Inferior parietal cortex (tissue), 1 donor: ENCODE results near the gene AGAP1.

Source experiments
- DNase-seq: peaks from one replicate; pipeline ENCODE4 v3.0.0-alpha.2; 2016; ENCODE audit errors: extremely low spot score

AGAP1 gene

DNA sequence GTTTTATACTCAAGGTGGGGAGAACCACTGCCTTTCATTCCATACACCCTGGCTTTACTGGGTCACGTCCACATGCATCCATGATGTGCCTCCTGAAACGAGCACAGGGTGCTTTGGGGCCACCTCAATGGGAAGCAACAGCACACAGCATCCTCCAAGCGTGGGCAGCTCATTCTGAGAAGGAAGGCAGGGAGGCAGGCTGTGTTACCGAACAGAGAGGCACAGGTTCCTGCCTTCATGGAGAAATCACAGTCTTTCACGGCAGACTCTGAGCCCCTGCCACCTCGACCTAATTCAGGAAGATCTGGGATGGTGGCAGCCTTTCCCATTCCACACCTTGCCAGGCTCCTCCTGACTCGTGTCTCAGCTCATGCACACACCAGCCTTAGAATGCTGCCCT is 544.3 kb downstream of the AGAP1 start:
- no peak for DNase-seq

DNA sequence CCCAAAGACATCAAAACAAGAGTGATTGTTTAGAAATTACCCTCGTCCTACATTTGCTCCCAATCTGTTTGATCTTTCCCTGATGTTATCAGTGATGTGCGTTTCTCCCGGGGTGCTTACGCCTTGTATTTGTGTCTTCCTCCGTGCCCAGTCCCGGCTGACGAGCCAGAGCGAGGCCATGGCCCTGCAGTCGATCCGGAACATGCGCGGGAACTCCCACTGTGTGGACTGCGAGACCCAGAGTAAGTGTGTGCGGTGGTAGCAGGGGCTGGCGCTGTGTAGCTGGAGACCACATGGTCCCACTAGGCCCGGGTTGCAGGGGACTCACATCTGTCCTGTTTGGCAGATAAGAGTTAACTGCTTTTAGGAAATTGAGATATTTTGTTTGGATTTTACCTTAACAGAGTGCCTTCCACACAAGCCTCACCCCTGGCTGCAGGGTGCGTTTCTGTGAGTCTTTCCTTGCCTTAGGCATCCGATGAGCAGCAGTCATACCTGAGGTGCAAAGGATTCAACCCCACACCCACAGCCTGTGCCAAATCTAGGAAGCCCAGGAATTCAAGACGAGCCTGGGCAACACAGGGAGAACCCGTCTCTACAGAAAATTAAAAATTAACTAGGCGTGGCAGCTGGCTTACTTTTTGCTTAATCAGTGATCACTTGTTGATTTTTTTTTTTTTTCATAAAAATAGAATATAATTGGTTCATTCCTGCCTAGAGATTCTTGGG is 546.9 kb downstream of the AGAP1 start:
- no peak for DNase-seq

DNA sequence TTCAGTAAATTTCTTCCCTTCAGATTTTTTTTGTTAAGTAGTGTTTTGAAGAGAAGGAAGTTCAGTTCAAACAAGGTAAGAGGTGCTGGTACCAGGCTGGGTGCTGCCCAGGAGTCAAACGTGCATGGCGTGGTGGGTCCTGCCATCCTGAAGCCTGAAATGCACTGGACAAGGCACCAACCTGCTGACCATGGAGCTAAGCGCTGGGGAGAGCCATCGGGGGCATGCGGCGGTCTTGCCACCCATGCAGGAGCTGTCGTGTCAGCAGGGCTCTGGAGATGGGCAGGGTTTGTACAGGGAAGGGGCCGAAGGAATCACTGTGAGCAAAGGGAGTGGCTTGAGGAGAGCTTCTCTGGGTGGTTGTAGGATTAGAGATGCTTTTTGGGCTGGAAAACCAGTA is 547.8 kb downstream of the AGAP1 start:
- no peak for DNase-seq

DNA sequence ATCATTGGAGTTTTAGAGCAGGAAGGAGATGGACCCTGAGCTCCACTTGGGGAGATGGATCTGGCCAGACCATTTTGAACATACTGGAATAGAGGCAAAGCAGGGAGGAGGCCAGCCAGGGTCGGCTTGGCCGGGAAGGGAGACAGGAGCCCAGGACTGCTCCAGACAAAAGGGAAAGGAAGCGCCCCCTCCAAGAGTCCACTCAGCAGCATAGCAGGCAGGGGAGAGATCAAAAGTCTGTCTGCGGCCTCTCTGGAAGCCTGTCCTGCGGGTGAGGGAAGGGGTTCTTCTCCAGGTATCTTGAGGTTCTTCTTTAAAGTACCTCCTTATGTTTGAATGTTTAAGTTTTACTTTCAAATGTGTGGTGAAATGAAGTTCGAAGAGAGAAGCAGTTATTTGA is 548.2 kb downstream of the AGAP1 start:
- DNase-seq = no peak

DNA sequence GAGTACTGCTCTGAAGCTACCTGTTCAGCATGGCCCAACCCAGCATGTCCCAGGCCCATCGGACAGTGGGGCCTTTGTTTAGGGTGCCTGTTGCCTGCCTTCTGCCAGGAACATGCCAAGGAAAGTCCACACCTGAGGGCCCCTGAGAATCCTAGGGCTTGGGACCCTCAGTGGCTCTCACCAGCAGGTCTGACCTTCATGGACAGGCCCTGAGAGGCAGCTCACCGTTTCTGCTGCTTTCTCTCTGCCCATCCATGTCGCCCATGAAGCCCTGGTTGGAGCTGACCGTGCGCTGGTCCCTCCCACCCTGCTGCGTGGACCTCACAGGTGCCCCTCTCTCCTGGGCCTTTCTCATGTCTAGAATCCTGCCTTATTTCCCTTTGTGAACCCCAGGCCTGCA is 550.3 kb downstream of the AGAP1 start:
- DNase-seq = no peak

DNA sequence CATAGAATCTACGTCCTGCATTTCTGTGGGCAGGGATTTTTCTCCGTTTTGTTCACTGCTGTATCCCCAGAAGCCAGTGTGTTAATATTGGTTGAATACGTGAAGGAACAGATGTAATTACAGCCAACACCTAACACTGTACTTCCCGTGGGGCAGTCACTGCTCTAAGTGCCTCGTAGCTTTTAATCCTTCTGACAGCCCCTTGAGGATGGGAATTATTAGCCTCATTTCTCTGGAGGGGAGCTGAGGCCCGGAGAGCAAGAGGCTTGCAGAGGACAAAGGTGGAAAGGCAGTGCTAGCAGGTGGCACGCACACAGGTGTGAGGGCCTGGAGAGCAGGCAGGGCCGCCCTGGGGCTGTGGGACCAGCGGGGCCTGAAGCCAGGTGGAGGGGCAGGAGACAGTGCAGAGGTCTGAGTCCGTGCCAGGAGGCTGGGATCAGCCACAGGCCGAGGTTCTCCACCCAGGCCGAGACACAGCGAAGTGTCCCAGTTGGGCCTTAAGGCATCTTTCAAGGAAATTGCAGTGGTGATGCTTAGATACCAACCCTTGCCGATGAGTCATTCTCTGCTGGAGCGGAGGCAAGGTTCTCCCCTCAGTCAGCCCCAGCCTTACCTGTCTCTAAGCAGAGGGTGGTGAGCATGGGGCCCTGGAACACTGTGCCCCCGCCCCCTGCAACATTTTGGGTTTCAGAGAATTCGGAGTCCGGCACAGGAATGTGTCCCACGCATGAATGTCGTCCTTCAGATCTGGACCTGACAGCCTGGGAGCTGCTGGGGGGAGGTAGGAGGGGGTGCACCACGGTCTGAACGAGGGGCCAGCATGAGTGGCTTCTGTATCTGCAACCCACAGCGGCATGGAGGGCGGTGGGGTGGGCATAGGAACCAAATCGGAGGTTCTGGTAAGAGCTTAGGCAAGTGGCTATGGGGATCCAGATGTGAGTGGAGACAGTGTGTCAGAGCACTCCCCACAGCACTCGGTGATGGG is 551.7 kb downstream of the AGAP1 start:
- no peak for DNase-seq

DNA sequence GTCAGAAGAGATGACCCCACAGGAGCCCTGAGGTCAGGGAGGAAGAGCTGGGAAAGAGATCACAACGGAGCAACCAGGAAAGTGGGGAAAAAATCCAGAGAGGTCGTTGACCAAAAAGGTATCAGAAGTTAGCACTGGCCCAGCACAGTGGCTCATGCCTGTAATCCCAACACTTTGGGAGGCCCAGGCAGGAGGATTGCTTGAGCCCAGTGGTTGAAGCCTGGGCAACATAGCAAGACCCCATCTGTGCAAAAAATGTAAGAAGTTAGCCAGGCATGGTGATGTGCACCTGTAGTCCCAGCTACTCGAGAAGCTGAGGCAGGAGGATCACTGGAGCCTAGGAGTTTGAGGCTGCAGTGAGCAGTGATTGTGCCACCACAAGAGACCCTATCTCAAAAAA is 552.9 kb downstream of the AGAP1 start:
- DNase-seq = no peak

DNA sequence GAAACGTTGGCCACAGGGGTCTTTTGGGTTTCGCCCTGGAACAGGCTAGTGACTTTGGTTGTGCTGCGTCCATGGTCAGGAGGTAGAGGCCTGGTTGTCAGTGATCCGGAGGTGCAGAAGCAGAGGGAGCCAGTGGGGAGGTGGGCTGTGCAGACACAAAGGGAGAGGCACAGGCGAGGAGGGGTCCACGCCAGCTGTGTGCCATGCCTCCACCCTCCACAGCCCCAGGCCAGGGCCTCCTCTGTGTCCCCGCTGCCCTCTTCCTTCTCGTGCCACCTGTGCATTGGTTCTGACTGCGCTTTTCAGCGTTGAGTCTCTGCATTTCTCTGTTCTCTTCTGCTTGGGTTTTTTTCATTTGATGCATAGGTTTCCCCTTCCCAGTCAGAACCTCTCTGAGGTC is 553.3 kb downstream of the AGAP1 start:
- DNase-seq = no peak

DNA sequence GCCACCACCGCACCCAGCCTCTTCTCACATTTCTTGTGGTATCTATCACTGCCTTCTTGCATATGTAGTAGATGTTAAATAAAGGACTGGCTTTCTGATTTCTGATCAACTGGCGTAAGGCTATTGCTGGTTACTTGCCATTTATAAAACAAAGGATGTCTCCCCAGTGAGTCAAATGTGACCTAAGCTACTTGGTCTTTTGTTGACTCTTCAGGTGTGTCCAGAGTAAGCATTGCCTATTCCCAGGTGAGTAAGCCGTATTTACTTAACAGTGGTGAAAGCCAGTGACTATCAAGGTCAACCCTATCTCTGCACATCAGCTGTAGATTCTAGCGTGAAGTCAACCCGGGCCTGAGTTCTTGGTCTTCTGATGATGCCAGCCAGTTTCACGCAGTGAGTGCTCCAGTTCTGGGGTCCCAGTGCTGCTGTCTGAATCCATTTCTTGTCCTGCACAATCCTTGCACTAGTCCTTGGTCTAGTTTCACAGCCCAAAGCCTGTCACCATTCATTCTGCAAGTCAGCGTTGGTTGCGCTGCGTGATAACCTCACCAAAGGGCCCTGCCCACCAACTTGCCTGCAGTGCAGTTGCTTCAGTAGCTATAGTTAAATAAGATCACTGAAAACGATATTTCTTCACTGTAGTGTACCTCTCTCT is 554.2 kb downstream of the AGAP1 start:
- DNase-seq = no peak

DNA sequence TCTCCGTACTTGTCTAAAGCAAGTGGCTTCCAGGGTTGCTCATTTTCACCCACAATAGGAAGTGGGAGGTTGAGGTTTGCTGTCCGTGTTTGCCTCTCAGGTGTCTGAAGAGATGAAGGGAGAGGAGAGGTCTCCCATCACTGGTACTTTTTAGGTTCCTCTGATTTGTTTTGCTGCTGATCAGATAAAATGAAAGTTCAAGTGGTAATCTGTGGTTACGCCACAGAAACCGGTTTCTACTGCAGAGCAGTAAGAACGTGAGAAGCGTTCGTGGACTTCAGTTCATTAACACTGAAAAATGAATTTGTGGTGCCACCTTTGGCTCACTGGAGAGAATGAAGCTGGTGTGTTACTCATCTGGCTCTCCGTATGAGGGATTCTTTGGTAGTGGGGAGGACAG is 556.1 kb downstream of the AGAP1 start:
- DNase-seq = no peak

DNA sequence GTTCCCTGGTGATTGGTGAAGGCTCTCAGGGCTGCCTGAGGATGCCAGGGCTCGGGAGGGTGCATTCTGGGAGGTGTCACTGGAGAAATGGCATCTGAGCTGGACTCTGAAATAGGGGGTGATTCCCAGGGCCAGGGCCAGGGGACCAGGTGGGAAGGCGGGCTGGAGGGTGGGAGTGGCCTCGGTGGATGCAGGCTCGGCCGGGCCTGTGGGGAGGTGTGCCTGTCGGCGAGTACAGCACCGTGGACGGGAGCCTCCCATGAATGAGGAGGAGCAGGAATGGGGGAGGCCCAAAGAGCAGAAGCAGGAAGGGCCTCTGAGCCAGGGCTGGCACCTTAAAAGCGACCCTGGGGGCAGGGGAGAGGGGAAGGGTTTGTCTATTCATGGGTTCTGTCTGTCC is 557.5 kb downstream of the AGAP1 start:
- DNase-seq = no peak

DNA sequence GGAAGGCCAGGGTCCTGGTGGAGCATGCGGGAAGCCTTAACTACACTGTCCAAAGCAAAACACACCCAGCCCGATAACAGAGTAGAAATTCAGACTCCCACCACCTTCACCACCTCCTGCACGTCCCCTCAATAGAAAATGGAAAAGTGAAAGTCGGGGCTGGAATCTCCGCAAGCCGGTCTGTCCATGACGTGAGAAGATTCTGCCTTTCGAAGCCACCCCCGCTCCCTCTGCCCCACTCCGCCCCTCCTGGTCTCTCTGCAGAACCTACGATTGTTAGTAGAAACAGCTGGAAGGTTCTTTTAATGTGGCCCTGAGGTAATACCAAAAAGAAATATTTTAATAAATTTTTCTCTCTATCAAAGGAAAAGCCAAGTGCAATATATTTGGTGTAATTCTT is 558.0 kb downstream of the AGAP1 start:
- no peak for DNase-seq

DNA sequence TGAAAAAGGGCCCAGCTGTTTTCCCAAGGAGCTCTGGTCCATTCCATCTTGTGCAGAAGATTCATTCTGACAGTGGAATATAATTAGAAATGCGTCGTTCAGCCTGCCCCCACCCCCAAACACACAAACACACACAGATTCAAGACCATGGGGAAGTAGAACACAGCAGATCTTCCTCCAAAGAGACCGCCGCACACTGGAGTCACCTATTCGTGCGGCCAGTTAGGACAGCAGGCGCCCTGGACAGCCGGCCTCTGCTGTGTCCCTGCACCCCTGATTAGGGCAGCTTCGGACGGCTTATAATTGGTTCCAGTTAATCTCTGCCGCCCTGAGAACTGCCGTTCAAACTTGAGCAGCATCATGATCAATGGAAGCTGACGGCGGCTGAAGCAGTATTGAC is 558.4 kb downstream of the AGAP1 start:
- DNase-seq = no peak

DNA sequence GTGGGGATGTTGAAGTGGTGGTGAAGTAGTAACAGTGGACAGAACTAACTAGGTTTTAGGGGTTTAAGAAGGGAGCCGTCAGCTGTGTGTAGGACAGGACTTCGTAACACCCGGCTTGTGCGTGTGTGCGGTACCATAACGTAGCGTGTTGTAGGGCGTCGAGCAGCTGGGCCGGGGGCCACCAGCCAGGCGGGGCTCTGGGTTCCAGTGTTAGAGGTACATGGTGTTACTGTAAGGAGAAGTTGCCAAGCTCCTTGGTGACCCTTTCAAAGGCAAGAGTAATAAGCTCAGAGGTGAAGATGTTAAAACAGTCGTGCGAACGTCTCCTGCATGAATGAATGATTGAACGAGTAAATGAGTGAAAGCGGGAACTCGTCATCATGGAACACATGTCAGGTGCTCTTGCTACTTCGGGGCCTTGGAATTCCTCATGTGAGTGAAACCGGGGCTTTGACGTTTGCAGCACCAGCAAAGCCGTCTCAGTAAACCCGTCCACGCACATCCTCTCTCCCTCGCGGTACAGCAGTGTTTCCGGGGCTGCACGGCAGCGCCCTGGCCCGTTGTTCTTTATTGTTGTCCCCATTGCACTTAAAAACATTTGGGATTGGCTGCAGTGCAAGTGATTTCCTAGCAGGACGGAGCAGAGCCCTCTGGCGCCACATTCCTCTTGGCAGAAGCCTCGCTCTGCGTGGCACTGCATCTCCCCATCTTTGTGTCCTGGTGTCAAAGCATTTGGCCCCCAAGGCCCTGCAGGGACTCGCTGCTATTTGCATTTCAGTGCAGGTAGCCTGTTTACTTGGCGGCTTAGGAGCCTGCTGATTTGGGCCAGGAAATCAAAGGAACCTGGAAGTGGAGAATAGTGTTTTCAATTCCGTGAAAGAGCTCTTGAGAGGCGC is 559.3 kb downstream of the AGAP1 start:
- no peak for DNase-seq

DNA sequence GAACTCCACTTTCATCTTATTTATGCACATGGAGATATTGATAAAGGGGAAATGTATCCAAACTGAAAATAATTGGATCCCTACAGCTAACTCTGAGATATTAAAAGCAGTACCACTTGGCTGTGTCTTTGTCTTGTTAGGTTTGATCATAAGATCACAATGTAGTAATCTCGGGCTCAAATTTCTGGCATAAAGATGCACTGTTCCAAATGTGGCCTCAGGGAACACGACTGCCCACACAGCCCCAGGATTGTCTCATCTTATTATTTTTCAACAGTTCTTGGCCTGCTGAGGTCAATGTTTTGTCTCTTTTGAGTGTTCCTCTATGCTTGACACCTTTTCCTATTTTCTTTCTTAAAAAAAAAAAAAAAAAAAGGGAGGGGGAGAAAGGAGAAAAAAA is 560.3 kb downstream of the AGAP1 start:
- DNase-seq = no peak

DNA sequence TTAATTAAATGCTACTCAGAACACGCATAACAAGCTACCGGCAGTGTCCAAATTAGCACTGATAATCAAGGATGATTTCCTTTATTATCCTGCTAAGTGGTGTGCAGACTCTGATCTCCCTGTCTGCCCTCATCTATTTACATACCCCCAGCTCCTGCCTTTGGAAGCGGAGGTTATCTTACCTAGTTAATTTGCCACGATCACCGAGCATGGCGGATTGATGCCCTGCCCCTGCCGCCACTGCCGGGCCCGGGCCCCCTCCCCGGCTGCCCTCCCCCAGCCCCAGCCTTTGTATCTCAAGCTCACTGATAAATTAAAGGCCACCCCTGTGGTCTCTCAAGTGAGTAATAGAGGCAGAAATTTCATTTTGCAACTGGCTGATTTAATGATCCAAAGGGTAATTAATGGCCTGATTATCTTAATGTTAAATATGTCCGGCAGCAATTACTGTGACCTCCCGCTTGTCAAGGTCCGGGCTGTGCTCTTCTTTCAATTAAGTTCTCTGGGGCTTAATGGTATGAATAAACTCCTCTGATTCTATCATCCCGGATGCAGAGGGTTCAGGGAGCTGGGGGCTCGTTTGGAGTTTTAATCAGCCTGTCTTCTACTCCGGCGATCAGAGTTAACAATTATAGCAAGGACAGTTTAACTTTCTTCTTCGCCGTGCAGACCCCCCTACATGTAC is 560.9 kb downstream of the AGAP1 start:
- no peak for DNase-seq

DNA sequence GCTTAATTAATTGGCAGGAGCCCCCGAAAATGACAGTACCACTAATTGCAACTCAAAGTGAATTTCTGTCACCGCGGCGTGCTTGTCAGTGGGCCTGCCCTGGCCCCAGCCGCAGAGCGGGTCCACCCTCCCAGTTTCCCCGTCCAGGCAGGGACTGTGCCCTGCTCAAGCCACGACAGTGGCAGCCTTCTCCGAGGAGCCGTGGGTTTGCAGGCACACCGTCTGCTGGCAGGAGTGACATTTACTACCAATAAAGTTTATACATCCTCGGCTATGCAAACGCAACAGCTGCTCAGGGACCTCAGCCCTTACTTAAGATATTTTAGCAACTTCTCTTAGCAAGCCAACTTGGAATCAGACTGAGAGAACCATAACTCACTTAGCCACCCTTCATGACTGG is 561.6 kb downstream of the AGAP1 start:
- no peak for DNase-seq

DNA sequence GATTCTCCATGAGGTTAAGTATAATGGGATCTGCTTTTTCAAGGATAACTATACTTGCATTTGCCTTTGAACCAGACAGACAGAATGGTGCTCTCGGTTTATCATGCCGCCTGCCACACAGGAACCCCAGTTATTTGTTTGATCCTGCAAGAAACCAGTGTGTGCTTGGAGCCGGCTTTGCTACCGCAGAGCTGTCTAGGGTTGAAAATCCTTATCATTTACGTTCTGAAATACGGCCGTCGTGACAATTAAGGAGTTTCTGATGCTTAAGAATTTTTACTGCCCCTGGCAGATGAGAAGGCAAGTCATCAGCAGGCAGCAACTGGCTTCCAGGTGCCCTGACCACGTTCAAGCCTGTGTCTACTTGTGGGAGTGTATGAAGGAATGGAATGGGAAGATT is 562.3 kb downstream of the AGAP1 start:
- no peak for DNase-seq

DNA sequence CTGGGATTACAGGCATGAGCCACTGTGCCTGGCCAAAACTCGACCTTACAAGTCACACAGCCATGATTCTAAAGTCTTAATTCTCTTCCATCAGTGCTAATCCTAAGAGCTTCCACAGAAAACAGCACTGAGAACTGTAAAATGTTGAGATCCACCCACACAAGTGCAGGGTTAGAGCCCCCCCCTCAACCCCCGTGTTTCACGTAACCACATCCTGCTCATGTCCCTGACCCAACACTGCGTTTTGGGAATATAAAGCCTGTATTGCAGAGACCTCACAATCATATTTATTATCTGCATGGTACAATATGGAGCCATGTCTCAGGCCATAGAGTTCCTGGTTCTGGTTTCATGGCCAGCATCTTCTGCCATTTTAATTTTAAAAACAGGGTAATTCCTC is 563.5 kb downstream of the AGAP1 start:
- no peak for DNase-seq

DNA sequence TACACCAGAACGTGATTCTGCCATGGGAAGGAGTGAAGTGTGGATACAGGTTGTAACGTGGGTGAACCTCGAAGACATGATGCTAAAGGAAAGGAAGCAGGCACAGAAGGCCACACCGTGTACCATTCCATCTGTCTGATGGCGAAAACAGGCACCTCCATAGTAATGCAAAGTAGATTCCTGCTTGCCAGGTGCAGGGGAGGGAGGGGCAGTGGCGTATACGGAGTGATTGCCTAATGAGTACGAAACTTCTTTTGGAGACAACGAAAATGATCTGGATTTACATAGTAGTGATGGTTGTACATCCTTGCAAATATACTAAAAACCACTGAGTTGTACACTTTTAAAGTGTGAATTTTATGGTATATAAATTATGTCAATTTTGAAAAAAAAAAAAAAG is 567.7 kb downstream of the AGAP1 start:
- no peak for DNase-seq

DNA sequence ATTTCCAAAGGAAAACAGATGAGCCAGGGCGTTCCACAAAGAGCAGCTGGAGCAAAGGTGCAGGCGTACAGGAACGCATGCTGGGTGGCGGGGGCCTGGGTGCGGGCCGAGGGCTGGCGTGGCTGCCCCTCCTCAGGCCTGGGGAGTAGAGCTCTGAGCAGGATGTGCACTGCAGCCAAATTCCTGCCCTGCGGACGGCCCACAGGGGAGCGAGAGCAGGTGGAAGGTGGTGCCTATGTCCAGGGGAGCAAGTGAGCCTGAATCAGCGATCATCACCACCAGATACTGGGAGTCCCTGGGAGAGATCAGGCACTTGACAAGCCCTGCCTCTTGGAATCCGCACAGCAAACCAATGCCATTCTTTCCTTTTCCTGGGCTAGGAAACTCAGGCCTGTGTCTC is 568.1 kb downstream of the AGAP1 start:
- DNase-seq = no peak
